Measurements from ENCODE around the gene NR1H3. TPM values are rescaled to one million over a fixed set of nuclear protein-coding genes. Genes with fewer than 3 reads are reported as not detected.
A peak's percentile ranks its signal among the peaks of the same experiment; 100 is the strongest.

The NR1H3 gene
- total and polyA plus RNA-seq, 12 donors, result 15.4 to 246 (median 47.2) TPM

DNA sequence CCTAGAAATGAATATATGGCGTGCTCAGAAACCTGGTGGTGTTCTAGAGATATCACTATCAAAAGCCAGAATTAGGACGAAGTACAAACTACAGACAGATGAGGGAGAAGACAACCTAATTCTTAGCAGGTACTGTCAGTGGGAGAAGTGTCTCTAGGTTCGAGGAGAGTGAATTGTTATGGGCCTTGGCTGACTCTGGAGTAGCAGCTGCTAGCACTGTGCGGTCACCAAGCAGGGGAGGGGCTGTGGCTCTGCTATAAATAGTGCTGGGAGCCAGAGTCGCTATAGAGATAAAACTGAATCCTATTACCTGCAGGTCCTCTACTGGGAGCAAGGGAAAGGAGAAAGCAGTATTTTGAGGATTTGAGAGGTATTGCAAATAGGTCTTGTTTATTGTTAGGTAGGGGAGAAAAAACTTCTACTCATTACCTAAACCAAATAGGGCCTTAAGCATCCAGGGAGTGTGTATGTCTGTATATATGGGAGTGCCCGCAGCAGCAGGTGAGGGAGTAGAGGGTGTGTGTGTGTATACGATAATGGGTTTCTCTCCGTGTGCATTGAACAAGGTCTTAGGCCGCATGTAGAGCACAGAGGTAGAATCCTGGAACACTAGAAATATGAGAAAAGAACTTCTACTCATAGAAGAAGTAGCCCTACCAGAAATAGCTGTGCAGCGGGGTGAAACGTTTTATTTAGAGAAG is 14.3 kb downstream of the NR1H3 start:
- Histone ChIP-seq H3K27ac (peak overlapping the region in 3 of 5 donors; percentile 0 to 98 (median 33)), H3K4me3 (no peak overlapping the region), H3K4me1 (replicated peaks in 1 of 2) (peaks cover 5 to 39% of the 10 kb centered on the region in 2 donors), H3K27me3 (no peaks in the 10 kb centered on the region), H3K9me3 (replicated peaks in 1 of 3) (no peaks in the 10 kb centered on the region), H3K36me3 (replicated peaks in 1 of 2) (peaks cover 0 to 30% of the 10 kb centered on the region in 2 donors)
- whole genome bisulfite sequencing, 4 donors, result 52 to 54% (median 54%) methylated on average over 11 of the region's 11 CpGs
- intact Hi-C loops (cut with DNase I), result no loop called here
- DNase-seq, result peak; percentile 36 to 86 (median 57)
- peak in 1 of 2 donors; percentile 34 for TF ChIP-seq POLR2A (IDR thresholded peaks at IDR 0.05)
- TF ChIP-seq, protein P1, sequence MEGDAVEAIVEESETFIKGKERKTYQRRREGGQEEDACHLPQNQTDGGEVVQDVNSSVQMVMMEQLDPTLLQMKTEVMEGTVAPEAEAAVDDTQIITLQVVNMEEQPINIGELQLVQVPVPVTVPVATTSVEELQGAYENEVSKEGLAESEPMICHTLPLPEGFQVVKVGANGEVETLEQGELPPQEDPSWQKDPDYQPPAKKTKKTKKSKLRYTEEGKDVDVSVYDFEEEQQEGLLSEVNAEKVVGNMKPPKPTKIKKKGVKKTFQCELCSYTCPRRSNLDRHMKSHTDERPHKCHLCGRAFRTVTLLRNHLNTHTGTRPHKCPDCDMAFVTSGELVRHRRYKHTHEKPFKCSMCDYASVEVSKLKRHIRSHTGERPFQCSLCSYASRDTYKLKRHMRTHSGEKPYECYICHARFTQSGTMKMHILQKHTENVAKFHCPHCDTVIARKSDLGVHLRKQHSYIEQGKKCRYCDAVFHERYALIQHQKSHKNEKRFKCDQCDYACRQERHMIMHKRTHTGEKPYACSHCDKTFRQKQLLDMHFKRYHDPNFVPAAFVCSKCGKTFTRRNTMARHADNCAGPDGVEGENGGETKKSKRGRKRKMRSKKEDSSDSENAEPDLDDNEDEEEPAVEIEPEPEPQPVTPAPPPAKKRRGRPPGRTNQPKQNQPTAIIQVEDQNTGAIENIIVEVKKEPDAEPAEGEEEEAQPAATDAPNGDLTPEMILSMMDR (IDR thresholded peaks at IDR 0.05), result no peak

DNA sequence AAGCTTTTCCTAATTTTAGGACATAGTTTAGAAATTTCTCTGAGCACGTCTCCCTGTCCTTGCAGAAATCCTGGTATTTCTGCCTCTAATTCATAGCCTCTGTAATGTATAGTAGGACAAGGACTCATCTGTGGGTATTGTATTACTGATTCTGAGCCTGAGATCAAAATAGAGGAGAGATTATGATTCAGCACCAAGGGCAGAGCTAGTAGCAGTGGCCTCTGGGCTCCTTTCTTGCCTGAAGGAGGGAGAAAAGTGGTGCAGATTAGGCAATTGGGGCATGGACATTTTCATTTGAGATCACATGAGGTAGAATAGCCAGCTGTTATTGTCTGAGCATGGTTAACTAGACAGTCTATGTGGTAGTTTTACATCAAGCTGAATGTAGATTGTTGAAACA is 14.9 kb downstream of the NR1H3 start:
- DNase-seq, result peak in 3 of 7 donors; percentile 34 to 53 (median 51)
- Histone ChIP-seq H3K9me3 (replicated peaks in 1 of 3) (no peaks in the 10 kb centered on the region), H3K4me3 (no peak overlapping the region), H3K4me1 (replicated peaks in 1 of 2) (peaks cover 9 to 45% of the 10 kb centered on the region in 2 donors), H3K36me3 (replicated peaks in 1 of 2) (peaks cover 0 to 36% of the 10 kb centered on the region in 2 donors), H3K27ac (peak overlapping the region in 1 of 5 donors; percentile 98), H3K27me3 (no peaks in the 10 kb centered on the region)
- TF ChIP-seq, protein P1 (IDR thresholded peaks at IDR 0.05), result no peak
- no peak for TF ChIP-seq POLR2A (IDR thresholded peaks at IDR 0.05)
- intact Hi-C loops (cut with DNase I), result no loop called here
- WGBS, 4 donors, result 0% methylated on average over 1 of the region's 1 CpG

DNA sequence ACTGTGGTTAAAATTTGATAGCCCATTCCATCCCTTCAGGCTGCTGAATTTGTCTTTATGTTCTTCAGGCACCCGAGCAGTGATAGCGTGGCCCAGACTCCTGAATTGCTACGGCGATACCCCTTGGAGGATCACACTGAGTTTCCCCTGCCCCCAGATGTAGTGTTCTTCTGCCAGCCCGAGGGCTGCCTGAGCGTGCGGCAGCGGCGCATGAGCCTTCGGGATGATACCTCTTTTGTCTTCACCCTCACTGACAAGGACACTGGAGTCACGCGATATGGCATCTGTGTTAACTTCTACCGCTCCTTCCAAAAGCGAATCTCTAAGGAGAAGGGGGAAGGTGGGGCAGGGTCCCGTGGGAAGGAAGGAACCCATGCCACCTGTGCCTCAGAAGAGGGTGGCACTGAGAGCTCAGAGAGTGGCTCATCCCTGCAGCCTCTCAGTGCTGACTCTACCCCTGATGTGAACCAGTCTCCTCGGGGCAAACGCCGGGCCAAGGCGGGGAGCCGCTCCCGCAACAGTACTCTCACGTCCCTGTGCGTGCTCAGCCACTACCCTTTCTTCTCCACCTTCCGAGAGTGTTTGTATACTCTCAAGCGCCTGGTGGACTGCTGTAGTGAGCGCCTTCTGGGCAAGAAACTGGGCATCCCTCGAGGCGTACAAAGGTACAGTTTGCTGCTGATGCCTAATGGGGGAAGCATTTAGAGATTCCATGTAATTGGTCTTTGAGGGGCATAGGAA is 16.9 kb downstream of the NR1H3 start:
- Histone ChIP-seq H3K36me3 (replicated peaks in 1 of 2) (peaks cover 0 to 56% of the 10 kb centered on the region in 2 donors), H3K27me3 (no peaks in the 10 kb centered on the region), H3K4me1 (replicated peaks in 1 of 2) (peaks cover 9 to 45% of the 10 kb centered on the region in 2 donors), H3K9me3 (replicated peaks in 1 of 3) (no peaks in the 10 kb centered on the region), H3K27ac (no peak overlapping the region), H3K4me3 (no peak overlapping the region)
- intact Hi-C loops (cut with DNase I), result no loop called here
- WGBS, 4 donors, result 91 to 94% (median 93%) methylated on average over 24 to 28 of the region's 28 CpGs
- TF ChIP-seq POLR2A (IDR thresholded peaks at IDR 0.05), result no peak
- TF ChIP-seq, protein P1 (IDR thresholded peaks at IDR 0.05), result no peak
- peak in 1 of 7 donors; percentile 9 for DNase-seq

DNA sequence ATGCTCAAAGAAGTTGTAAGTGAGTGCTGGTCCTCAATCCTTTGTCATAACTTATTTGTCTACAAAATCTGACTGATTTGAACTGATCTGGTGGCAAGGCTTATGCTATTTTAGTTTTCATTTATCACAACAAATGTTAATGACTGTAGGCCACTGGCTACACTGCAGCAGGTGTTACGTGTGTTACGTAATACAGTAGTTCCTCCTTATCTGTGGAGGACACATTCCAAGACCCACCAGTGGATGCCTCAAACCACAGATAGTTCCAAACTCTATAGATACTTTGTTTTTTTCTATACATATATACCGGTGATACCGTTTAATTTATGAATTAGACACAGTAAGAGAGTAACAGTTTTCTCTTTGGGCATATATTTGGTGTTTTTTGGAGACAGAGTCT is 19.1 kb downstream of the NR1H3 start:
- H3K9me3 ChIP-seq (replicated peaks in 1 of 3), result no peaks in the 10 kb centered on the region
- peak overlapping the region in 4 of 5 donors; percentile 45 to 71 (median 58) for H3K27ac ChIP-seq
- intact Hi-C loops (cut with DNase I), result no loop called here
- DNase-seq, result no peak
- H3K27me3 ChIP-seq, result no peaks in the 10 kb centered on the region
- no peak overlapping the region for H3K4me3 ChIP-seq
- TF ChIP-seq POLR2A (IDR thresholded peaks at IDR 0.05), result no peak
- TF ChIP-seq, protein P1 (IDR thresholded peaks at IDR 0.05), result no peak
- peaks cover 5 to 32% of the 10 kb centered on the region in 2 donors for H3K4me1 ChIP-seq (replicated peaks in 1 of 2)
- H3K36me3 ChIP-seq (replicated peaks in 1 of 2), result peaks cover 0 to 78% of the 10 kb centered on the region in 2 donors
- 79 to 87% (median 84%) methylated on average over 4 of the region's 4 CpGs for WGBS, 4 donors
